Activated T-helper 1 cell treated with anti-CD3 and anti-CD28 coated beads, Interleukin-2, amount 50 U/mL, for 16 hours (primary cell): Measurements from ENCODE around the gene ANGPTL5.
"Not testable (repeated sequence)": the region's sequence is repeated elsewhere in the genome, so short reads cannot be mapped to it uniquely, and the experiment has no call there.

Experiments used
- DNase-seq, 2 donors: peaks; one replicate each; pipeline ENCODE4 v3.0.0-alpha.2; 2020; ENCODE audit warnings: low read depth in 1 of 2, low spot score in 1 of 2

ANGPTL5 gene

GRCh38 chr11:101889767-101890166 is 26.6 kb downstream of the ANGPTL5 start:
- no peak for DNase-seq

DNA sequence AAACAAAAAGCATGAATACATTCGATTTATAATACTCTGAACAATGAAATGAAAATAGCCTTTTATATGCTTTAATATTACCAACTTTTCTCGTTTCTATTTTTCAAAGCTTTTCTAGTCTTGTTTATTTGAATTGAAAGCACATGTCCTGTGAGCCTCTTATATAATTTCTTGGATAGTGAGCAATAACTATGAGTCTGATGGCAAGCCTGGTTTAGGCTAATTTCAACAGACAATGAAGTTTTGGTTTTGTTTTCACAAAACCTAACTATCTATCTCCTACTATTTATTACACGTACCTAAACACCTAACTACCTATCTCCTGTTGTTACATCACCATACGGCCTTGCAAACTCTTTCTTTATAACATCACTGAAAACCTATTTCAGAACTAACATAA is 30.7 kb downstream of the ANGPTL5 start:
- no peak for DNase-seq

- DNase-seq = no peak
Measured at GRCh38 chr11:101881586-101881985, 34.7 kb downstream of the ANGPTL5 start.

DNA sequence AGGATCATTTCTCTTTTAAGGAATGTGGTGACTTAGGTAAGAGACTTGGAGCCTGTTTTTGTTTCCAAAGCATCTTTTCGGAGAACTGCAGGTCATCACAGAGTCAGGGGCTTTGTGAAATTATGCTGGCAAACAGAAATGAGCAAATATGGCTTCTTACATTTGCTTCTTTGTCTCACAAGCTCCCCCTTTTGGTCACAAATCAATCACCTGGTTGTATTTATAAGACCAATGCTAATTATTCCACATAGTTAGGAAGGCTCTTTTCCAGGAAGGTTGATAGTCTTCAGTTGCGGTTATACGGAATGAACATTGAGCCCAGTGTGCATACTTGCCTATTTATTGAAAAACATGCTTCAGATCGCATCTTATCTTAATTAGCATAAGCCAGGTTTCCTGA is 36.1 kb downstream of the ANGPTL5 start:
- no peak for DNase-seq

- DNase-seq = no peak
Measured at GRCh38 chr11:101872171-101872882, 44.0 kb downstream of the ANGPTL5 start.

- DNase-seq = no peak
Measured at GRCh38 chr11:101870510-101870909, 45.8 kb downstream of the ANGPTL5 start.

- DNase-seq = no peak
Measured at GRCh38 chr11:101867951-101868350, 48.4 kb downstream of the ANGPTL5 start.

- no peak for DNase-seq
Measured at GRCh38 chr11:101866619-101867491, 49.5 kb downstream of the ANGPTL5 start.

DNA sequence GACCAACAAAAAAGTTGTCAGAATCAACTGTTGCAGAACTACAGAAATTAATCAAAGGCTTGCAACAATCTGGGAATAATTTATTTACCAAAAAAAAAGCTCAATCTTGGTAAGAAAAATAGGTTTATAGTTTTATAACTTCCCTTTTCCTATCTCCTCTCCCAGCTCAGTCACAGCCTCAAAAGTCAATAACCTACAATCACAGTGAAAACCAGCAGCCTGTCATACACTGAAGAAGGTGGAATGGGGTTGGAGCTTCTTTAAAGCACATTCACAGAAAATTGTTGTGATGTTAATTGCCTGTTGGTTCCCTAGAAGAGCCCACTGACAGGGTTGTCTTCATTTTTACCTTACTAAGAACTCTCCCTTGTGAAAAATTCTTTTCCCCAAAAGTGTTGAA is 52.2 kb downstream of the ANGPTL5 start:
- no peak for DNase-seq

DNA sequence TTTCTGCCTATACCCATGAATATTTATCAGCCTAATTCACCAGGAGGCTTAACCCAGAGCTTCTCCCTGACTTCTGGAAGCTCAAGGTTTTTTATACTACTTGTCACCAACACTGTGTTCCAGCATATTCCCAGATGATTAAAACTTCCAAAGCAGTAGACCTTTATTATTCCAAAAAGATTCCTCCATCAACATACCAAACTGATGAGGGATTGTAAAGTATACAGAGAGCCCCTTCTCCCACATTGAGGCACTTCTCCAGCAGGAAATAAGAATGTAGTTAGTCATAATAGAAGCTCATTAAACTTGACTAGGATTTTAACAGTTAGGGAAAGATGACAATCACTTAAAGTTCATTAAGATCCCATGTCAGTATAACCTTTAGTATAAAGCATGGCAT is 53.0 kb downstream of the ANGPTL5 start:
- DNase-seq = no peak

- DNase-seq = no peak
Measured at GRCh38 chr11:101862391-101863233, 53.7 kb downstream of the ANGPTL5 start.

DNA sequence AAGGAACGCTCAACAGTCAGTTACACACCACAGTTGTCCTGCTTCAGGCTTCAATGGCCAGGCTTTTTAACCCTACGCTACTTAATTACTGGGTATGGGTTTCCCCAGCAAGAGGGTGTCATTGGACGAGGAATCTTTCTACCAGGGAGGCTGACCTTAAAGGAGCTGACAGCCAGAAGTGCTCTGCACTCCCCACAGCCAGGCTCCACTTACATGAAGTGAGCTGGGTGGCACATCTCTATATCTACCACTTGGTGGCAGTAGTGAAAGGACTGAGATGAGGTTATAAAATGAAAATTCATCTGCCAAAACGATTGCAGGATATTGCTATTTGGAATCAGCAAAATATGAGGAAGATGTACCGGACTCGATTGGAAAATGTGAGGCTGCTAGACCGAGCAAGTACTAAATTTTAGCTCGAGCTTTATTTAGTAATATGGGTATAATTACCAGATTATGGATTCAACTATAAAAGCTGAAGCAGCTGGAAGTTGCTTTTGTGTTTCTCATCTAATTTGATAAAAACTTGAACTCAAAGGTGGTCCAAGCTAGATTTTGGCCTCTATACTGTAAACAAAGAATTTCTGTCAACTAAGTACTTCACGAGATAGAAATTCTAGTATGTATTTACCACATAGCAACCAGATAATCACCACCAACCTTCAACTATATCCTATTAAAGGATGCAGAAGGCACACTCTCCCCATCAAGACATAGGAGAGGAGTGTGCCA is 55.5 kb downstream of the ANGPTL5 start:
- no peak for DNase-seq

DNA sequence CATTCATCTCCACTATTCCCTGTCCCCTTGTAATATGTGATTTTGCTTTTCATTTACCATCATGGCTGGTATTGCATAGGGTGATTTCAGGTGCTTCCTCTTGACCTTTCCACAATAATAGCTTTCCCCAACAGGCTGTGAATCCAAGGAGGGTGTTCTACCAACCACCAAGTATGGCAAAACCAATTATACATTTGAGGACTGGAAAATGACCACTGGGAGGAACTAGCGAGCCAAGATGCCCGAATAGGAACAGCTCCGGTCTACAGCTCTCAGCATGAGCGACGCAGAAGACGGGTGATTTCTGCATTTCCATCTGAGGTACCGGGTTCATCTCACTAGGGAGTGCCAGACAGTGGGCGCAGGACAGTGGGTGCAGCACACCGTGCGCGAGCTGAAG is 64.1 kb downstream of the ANGPTL5 start:
- not testable (repeated sequence) for DNase-seq

DNA sequence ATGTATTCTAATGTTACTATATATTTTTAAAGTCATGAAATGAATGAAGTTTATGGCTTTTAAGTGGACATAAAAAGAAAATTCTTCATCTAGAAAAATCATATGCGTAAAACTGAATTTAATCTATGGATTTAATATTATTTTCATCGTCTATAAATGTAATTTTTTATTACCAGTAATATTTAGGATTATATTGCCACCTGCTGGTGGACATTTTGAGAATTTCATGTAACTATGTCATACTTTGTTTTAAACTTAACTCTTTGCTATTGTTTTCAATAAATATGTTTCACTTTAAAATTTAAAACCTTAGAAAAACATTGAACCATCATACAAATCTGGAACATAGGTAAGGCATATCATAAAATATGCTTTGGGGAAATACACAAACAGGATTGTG is 68.1 kb downstream of the ANGPTL5 start:
- DNase-seq = no peak

DNA sequence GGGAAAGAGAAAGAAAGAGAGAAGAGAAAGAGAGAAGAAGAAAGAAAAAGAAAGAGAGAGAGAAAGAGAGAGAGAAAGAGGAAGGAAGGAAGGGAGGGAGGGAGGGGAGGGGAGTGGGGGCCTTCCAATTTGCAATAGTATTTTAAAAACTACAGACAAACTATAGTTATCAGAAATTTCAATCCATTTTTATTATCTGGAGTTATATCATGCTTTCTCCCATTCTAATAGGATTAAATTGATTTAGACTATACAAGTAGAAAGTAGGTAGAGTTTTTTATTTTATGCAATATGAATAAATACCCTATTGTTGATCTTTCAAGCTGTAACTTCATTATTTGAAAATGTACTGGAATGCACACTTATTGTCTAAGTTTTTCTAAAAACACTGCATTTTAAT is 71.7 kb downstream of the ANGPTL5 start:
- DNase-seq = no peak

DNA sequence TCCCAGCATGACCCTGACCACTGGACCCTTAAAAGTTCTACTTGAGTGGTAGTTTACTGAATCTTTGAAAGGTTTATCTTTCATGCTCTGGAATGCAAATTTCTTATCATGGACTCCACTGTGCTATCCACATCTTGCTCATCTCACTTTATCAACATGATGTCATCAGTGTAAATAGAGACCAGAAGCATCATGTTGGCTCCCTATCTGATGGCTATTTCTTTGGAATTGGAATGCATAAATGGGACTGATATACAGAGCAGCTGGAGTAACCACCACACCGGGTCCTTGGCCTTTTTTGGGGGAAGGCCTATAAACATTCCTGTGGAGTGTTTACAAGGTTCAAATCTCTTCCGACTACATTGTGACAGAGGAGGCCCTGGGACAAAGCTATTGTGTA is 75.6 kb downstream of the ANGPTL5 start:
- DNase-seq = no peak
